ENCODE results near the gene ARPC1A. TPM values are rescaled to one million over a fixed set of nuclear protein-coding genes. Genes with fewer than 3 reads are reported as not detected.

The ARPC1A gene
- total RNA-seq, 1 experiment from 2014 or later = 183 TPM

GRCh38 chr7:99406557-99406956 is 80.9 kb downstream of the ARPC1A start:
- H3K36me3 ChIP-seq (ENCODE audit: low read depth, low read length) = peaks cover 34% of the 10 kb centered on the region
- H3K4me2 ChIP-seq (ENCODE audit: low read length) = peak overlapping the region; percentile 91
- intact Hi-C loops (cut with micrococcal nuclease) = loop anchor here (5.0 kb wide), 1 partner anchor 676 kb away; the partner anchor contains the start of gene ZNF3
- no peak for ATAC-seq
- no peak for TF ChIP-seq EZH2phosphoT487 (IDR thresholded peaks at IDR 0.05; ENCODE audit: borderline replicate concordance, low read length)
- TF ChIP-seq, protein P1, sequence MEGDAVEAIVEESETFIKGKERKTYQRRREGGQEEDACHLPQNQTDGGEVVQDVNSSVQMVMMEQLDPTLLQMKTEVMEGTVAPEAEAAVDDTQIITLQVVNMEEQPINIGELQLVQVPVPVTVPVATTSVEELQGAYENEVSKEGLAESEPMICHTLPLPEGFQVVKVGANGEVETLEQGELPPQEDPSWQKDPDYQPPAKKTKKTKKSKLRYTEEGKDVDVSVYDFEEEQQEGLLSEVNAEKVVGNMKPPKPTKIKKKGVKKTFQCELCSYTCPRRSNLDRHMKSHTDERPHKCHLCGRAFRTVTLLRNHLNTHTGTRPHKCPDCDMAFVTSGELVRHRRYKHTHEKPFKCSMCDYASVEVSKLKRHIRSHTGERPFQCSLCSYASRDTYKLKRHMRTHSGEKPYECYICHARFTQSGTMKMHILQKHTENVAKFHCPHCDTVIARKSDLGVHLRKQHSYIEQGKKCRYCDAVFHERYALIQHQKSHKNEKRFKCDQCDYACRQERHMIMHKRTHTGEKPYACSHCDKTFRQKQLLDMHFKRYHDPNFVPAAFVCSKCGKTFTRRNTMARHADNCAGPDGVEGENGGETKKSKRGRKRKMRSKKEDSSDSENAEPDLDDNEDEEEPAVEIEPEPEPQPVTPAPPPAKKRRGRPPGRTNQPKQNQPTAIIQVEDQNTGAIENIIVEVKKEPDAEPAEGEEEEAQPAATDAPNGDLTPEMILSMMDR (conservative IDR thresholded peaks at IDR 0.05; ENCODE audit: low read depth, low read length) = no peak
- TF ChIP-seq EZH2 (IDR thresholded peaks at IDR 0.05; ENCODE audit: low read length, unreplicated experiment) = no peak
- no peak overlapping the region for H2AFZ ChIP-seq (ENCODE audit: low read length)
- H3K9me3 ChIP-seq (ENCODE audit: low read length) = no peaks in the 10 kb centered on the region
- no TSS peak for BruUV-seq (replicated peaks)
- peaks cover 22% of the 10 kb centered on the region for H3K4me1 ChIP-seq (ENCODE audit: insufficient read depth, low read length)
- H3K4me3 ChIP-seq (ENCODE audit: low read length) = peak overlapping the region; percentile 90
- peaks cover 73% of the 10 kb centered on the region for H3K79me2 ChIP-seq (ENCODE audit: low read length)
- H3F3A ChIP-seq (ENCODE audit: low read length, unreplicated experiment) = no peaks in the 10 kb centered on the region
- ChIA-PET CTCF (no interaction called here), POLR2A (ENCODE audit: unreplicated experiment) (no interaction called here)
- peaks cover 28% of the 10 kb centered on the region for H4K20me1 ChIP-seq (ENCODE audit: low read length)
- no peak for DNase-seq
- H3K9ac ChIP-seq (ENCODE audit: low read length) = peak overlapping the region; percentile 98
- no peaks in the 10 kb centered on the region for H3K9me2 ChIP-seq (replicated peaks; ENCODE audit: low read length)
- no peak overlapping the region for H3K27ac ChIP-seq (ENCODE audit: low read length)
- H3K27me3 ChIP-seq (ENCODE audit: low read length) = no peaks in the 10 kb centered on the region

DNA sequence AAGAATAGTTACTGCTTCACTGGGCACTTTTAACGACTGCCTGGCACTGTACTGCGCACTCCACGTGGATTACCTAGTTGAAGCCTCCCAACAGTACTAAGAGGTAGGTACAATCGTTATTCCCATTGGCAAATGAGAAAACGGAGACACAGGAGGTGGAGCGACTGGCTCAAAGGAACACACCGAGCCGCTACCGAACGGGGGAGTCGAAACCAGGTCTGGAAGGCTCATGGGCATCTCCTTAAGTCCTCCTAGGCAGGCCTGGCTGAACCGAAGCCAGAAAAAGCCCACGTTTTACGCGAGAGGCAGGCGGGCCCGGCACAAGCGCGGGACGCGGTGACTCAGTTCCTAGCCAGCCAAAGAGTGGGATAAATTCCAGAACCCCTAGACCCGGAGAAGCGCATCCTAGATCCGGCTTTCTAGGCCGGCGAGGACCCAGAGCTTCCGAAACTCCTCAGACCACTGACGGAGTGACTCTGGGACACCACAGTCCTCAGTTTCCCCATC is 82.2 kb downstream of the ARPC1A start:
- H3K4me2 ChIP-seq (ENCODE audit: low read length) = peak overlapping the region; percentile 91

More for the DNA sequence above, 82.2 kb downstream of the ARPC1A start:
- no TSS peak for BruUV-seq (replicated peaks)
- ChIA-PET CTCF (interaction anchor here (0.7 kb wide), 1 partner anchor 116 kb away, joined by 3 read pairs; no protein-coding TSS in a partner anchor), POLR2A (ENCODE audit: unreplicated experiment) (no interaction called here)
- Histone ChIP-seq H3K79me2 (ENCODE audit: low read length) (peaks cover 73% of the 10 kb centered on the region), H3K9me2 (replicated peaks; ENCODE audit: low read length) (no peaks in the 10 kb centered on the region), H3K36me3 (ENCODE audit: low read depth, low read length) (peaks cover 38% of the 10 kb centered on the region), H3K4me1 (ENCODE audit: insufficient read depth, low read length) (peaks cover 22% of the 10 kb centered on the region), H3K9me3 (ENCODE audit: low read length) (no peaks in the 10 kb centered on the region), H3K9ac (ENCODE audit: low read length) (peak overlapping the region; percentile 98), H3K27ac (ENCODE audit: low read length) (peak overlapping the region; percentile 96), H4K20me1 (ENCODE audit: low read length) (peaks cover 28% of the 10 kb centered on the region), H3F3A (ENCODE audit: low read length, unreplicated experiment) (no peaks in the 10 kb centered on the region), H3K4me3 (ENCODE audit: low read length) (peak overlapping the region; percentile 90), H3K27me3 (ENCODE audit: low read length) (no peaks in the 10 kb centered on the region), H2AFZ (ENCODE audit: low read length) (peak overlapping the region; percentile 86)
- peak; percentile 53 for DNase-seq
- intact Hi-C loops (cut with micrococcal nuclease) = loop anchor here (2.0 to 5.0 kb wide), 2 partner anchors 31 to 674 kb away; partner anchors contain the start of genes CPSF4, PTCD1 and ZNF3
- TF ChIP-seq, protein P1 (conservative IDR thresholded peaks at IDR 0.05; ENCODE audit: low read depth, low read length) = no peak
- TF ChIP-seq EZH2phosphoT487 (IDR thresholded peaks at IDR 0.05; ENCODE audit: borderline replicate concordance, low read length) = no peak
- no peak for TF ChIP-seq EZH2 (IDR thresholded peaks at IDR 0.05; ENCODE audit: low read length, unreplicated experiment)
- ATAC-seq = peak; percentile 42
